GM12891 (cell line): ENCODE results near the gene GSC2.

Experiments used
- PAX5 ChIP-seq: IDR thresholded peaks from 2 replicates; pipeline ENCODE4 v1.6.1; 2011; ENCODE audit warnings: low read length, moderate library complexity, mild to moderate bottlenecking; ENCODE audit not compliant: insufficient read depth, severe bottlenecking
- POLR2A ChIP-seq: IDR thresholded peaks from 2 replicates; pipeline ENCODE4 v1.6.1; 2011; ENCODE audit warnings: low read depth, low read length, control low read depth
- POLR2AphosphoS5 ChIP-seq: IDR thresholded peaks from 2 replicates; pipeline ENCODE4 v1.6.1; 2011; ENCODE audit warnings: low read depth, low read length, control low read depth
- POU2F2 ChIP-seq: IDR thresholded peaks from 2 replicates; pipeline ENCODE4 v1.6.1; 2011; ENCODE audit warnings: low read depth, mild to moderate bottlenecking, control low read depth, low read length, moderate library complexity
- SPI1 ChIP-seq: IDR thresholded peaks from 2 replicates; pipeline ENCODE4 v1.6.1; 2011; ENCODE audit warnings: low read depth, low read length, control low read depth
- TAF1 ChIP-seq: IDR thresholded peaks from 2 replicates; pipeline ENCODE4 v1.6.1; 2011; ENCODE audit warnings: low read depth, low read length, control low read depth

GRCh38 chr22:19132693-19133400 lies 17.2 kb downstream of the GSC2 start:
- TF ChIP-seq POLR2A (no peak), TAF1 (no peak), POLR2AphosphoS5 (no peak), SPI1 (no peak), POU2F2 (no peak), PAX5 (no peak)
